GM12892 (cell line): Measurements from ENCODE around the gene APOL1.

ENCODE experiments used
- POLR2A ChIP-seq: IDR thresholded peaks from 2 replicates; pipeline ENCODE4 v1.6.1; 2011; ENCODE audit warnings: low read depth, low read length, control low read depth
- POLR2AphosphoS5 ChIP-seq: IDR thresholded peaks from 2 replicates; pipeline ENCODE4 v1.6.1; 2011; ENCODE audit warnings: low read depth, low read length, control low read depth

DNA sequence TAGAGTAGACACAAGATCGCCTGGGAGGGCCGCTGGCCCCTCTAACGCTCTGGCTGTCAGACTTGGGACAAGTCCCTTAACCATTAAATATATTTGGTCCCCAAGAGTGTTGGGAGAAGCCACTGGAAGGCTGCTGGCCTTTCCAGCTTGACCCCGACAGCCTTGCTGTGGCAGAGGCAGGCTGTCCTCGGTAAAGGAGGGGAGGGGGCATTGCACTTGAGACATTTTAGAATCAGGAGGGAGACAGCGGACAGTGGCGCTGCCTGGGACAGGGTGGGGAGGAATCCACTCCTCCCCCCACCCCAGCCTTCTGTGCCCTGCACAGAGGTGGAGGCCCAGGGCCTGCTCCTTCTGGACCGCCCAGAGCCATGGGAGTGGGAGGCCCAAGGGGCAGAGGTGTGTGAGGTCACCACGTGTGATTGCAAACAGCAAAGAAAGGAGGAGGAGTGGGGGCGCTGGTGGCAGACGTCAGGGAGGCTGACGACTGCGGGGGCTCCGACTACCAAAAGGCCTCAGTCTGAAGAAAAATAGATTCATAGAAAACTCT lies 28.9 kb downstream of the APOL1 start:
- TF ChIP-seq POLR2A: no peak
- TF ChIP-seq POLR2AphosphoS5: no peak
